ENCODE results near the gene LRFN3.
"Not testable (repeated sequence)": the region's sequence is repeated elsewhere in the genome, so short reads cannot be mapped to it uniquely, and the experiment has no call there.

The LRFN3 gene

GRCh38 chr19:35908010-35908441 lies 28.1 kb upstream of the LRFN3 start, which contains the start of gene TYROBP:
TYROBP (minus strand) TSS chr19:35908295; CDS start chr19:35908228, 67 bp downstream.
- DNase-seq, result no peak

GRCh38 chr19:35908973-35909683 lies 27.0 kb upstream of the LRFN3 start:
- no peak for DNase-seq

- DNase-seq, result no peak
Observed at GRCh38 chr19:35909684-35910035, 26.5 kb upstream of the LRFN3 start.

GRCh38 chr19:35910355-35910754 lies 25.8 kb upstream of the LRFN3 start:
- DNase-seq, result not testable (repeated sequence)

GRCh38 chr19:35911173-35911572 lies 25.0 kb upstream of the LRFN3 start:
- no peak for DNase-seq

GRCh38 chr19:35911790-35912189 lies 24.4 kb upstream of the LRFN3 start:
- DNase-seq, result no peak

- DNase-seq, result no peak
Observed at GRCh38 chr19:35913589-35913988, 22.6 kb upstream of the LRFN3 start.

- DNase-seq, result no peak
Observed at GRCh38 chr19:35915443-35915842, 20.7 kb upstream of the LRFN3 start.

GRCh38 chr19:35919306-35919705 lies 16.9 kb upstream of the LRFN3 start:
- DNase-seq, result no peak

GRCh38 chr19:35921012-35921411 lies 15.2 kb upstream of the LRFN3 start:
- no peak for DNase-seq

- DNase-seq, result no peak
Observed at GRCh38 chr19:35925501-35925900, 10.7 kb upstream of the LRFN3 start.

- no peak for DNase-seq
Observed at GRCh38 chr19:35928507-35928906, 7.7 kb upstream of the LRFN3 start.

- no peak for DNase-seq
Observed at GRCh38 chr19:35929876-35930275, 6.3 kb upstream of the LRFN3 start.

GRCh38 chr19:35931161-35931873 lies 4.9 kb upstream of the LRFN3 start:
- DNase-seq, result peak; percentile 99

GRCh38 chr19:35931874-35932202 lies 4.3 kb upstream of the LRFN3 start:
- DNase-seq, result no peak

- no peak for DNase-seq
Observed at GRCh38 chr19:35932291-35932936, 3.8 kb upstream of the LRFN3 start.

GRCh38 chr19:35936738-35937268 lies 629 bp downstream of the LRFN3 start:
- no peak for DNase-seq

GRCh38 chr19:35937345-35938281 lies 1.4 kb downstream of the LRFN3 start:
- DNase-seq, result no peak

- DNase-seq, result no peak
Observed at GRCh38 chr19:35938282-35939224, 2.4 kb downstream of the LRFN3 start.

GRCh38 chr19:35939307-35940077 lies 3.3 kb downstream of the LRFN3 start:
- no peak for DNase-seq

Measured in activated naive CD4-positive, alpha-beta T cell treated with Interleukin-2 at 50 U/mL for 16 hours (primary cell).